ENCODE measurements around the gene UBR3. TPM values are rescaled to one million over a fixed set of nuclear protein-coding genes. Genes with fewer than 3 reads are reported as not detected.
"Not testable (repeated sequence)": the region's sequence is repeated elsewhere in the genome, so short reads cannot be mapped to it uniquely, and the experiment has no call there.

Gene UBR3
- total RNA-seq, 2 donors from 2014 or later: 30.1 to 38.4 TPM

GRCh38 chr2:170118641-170119040, 291.4 kb downstream of the UBR3 start:
- TF ChIP-seq, protein P1, sequence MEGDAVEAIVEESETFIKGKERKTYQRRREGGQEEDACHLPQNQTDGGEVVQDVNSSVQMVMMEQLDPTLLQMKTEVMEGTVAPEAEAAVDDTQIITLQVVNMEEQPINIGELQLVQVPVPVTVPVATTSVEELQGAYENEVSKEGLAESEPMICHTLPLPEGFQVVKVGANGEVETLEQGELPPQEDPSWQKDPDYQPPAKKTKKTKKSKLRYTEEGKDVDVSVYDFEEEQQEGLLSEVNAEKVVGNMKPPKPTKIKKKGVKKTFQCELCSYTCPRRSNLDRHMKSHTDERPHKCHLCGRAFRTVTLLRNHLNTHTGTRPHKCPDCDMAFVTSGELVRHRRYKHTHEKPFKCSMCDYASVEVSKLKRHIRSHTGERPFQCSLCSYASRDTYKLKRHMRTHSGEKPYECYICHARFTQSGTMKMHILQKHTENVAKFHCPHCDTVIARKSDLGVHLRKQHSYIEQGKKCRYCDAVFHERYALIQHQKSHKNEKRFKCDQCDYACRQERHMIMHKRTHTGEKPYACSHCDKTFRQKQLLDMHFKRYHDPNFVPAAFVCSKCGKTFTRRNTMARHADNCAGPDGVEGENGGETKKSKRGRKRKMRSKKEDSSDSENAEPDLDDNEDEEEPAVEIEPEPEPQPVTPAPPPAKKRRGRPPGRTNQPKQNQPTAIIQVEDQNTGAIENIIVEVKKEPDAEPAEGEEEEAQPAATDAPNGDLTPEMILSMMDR (IDR thresholded peaks at IDR 0.05): no peak

DNA sequence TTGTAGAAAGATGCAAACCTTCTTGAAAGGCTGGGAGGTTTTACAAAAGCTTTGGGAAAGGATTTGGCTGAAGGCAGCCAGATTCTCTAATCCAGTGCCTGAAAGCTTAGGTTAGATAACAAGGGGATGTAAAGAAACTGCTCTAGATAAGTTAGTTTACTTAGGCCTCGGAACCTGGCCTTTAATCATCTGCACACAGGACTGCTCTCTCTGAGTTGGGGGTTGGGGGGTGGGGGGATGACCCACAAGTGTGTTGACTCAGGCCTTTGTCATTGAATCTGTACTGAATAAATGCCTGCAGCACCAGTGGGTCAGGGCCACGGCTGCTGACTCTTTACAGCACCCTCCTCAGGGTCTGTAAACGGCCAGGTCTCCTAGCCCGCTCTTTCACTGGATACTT, 292.1 kb downstream of the UBR3 start:
- intact Hi-C loops (cut with DNase I); H3K4me3 ChIP-seq: not testable (repeated sequence)

More at GRCh38 chr2:170118641-170119040, 291.4 kb downstream of the UBR3 start:
- Histone ChIP-seq H3K27ac (no peak overlapping the region), H3K27me3 (no peaks in the 10 kb centered on the region), H3K4me1 (no peaks in the 10 kb centered on the region), H3K4me3 (no peak overlapping the region), H3K36me3 (no peaks in the 10 kb centered on the region), H3K9ac (ENCODE audit: low read depth in 2 of 2, low read length in 2 of 2) (no peak overlapping the region), H3K9me3 (no peaks in the 10 kb centered on the region)
- intact Hi-C loops (cut with DNase I): no loop called here
- no peak for DNase-seq

DNA sequence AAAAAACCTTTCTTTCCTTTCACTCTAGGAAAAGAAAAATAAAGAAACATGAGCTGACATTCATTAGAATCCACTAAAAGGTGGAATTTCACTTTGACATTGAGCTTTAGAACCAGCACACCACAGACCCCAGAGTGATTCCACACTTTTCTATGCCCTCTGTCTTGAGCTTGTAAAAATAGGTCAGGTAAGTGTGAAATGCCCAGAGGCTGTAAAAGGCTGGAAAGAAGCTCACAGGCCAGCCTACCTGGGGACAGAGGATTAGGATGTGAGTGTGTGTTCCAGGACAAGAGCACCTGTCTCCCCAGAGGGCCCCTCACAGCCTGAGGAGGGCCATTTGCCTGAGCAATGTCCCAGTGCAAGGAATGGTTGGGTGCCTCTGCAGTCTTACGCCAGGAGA, 294.4 kb downstream of the UBR3 start:
- no peaks in the 10 kb centered on the region for H3K36me3 ChIP-seq
- no peak overlapping the region for H3K4me3 ChIP-seq
- DNase-seq: no peak
- H3K9me3 ChIP-seq: no peaks in the 10 kb centered on the region
- no peak overlapping the region for H3K27ac ChIP-seq
- no peaks in the 10 kb centered on the region for H3K4me1 ChIP-seq
- no peaks in the 10 kb centered on the region for H3K27me3 ChIP-seq
- TF ChIP-seq, protein P1 (IDR thresholded peaks at IDR 0.05): no peak
- intact Hi-C loops (cut with DNase I): no loop called here
- no peak overlapping the region for H3K9ac ChIP-seq (ENCODE audit: low read depth in 2 of 2, low read length in 2 of 2)

More for the DNA sequence above, 292.1 kb downstream of the UBR3 start:
- H3K9ac ChIP-seq (ENCODE audit: low read depth in 2 of 2, low read length in 2 of 2); H3K36me3 ChIP-seq; DNase-seq; H3K4me1 ChIP-seq; H3K27ac ChIP-seq; H3K27me3 ChIP-seq; H3K9me3 ChIP-seq: not testable (repeated sequence)

DNA sequence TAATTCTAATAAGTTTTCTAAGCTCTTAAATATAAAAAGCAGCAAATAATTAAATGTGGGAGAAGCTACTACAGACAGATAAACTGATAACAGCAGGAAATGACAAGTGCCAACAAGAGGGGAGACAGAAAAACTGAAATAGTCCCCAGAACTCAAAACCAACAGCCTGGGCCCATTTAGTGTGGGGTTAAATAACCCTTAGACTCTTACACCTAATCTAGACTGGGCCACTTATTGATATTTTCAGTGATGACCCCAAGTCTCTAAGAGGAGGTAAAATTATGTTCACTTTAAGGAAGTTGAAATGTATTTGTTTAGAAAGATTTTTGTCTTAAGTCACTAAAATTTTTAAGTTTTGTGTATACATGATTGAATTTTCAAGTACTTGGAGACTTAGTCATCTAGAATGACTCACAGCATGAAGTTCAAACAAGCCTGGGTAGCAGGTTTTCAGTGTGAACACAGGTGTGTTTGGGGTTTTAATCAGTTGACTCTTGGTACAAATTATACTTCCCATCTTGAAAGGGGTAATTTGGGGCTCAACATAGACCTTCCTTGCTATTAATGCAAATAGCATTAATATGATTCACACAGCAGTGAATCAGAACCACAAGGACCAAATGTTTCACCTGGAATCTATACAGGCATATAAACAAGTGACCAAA, 295.8 kb downstream of the UBR3 start:
- H3K4me1 ChIP-seq: no peaks in the 10 kb centered on the region
- no peaks in the 10 kb centered on the region for H3K36me3 ChIP-seq
- no peak for DNase-seq
- H3K4me3 ChIP-seq: no peak overlapping the region
- no peak overlapping the region for H3K9ac ChIP-seq (ENCODE audit: low read depth in 2 of 2, low read length in 2 of 2)
- no peaks in the 10 kb centered on the region for H3K27me3 ChIP-seq
- intact Hi-C loops (cut with DNase I): no loop called here
- H3K27ac ChIP-seq: no peak overlapping the region
- TF ChIP-seq, protein P1 (IDR thresholded peaks at IDR 0.05): no peak
- H3K9me3 ChIP-seq: no peaks in the 10 kb centered on the region

DNA sequence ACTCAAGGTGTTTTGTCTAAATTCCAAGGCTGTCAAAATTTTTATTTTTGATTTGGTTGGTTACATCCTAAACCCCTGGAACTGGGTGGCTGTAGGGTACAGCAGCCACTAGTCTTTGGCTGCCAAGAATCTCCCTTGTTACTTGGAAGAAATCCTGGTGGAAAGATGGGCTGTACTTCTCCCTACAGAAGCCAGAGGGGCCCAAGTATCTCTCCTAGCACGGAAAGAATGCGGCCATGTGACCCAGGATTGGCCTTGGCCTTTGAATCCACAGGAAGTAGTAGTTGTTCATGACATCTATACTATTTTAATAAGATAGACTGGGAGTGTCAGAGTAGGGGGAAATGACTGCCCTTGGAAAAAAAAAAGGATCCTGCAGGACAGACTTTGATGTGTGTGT, 296.3 kb downstream of the UBR3 start:
- no peak overlapping the region for H3K4me3 ChIP-seq
- no peak for DNase-seq
- H3K9ac ChIP-seq (ENCODE audit: low read depth in 2 of 2, low read length in 2 of 2): no peak overlapping the region
- H3K4me1 ChIP-seq: no peaks in the 10 kb centered on the region
- H3K27me3 ChIP-seq: no peaks in the 10 kb centered on the region
- no peak overlapping the region for H3K27ac ChIP-seq
- intact Hi-C loops (cut with DNase I): no loop called here
- no peaks in the 10 kb centered on the region for H3K36me3 ChIP-seq
- TF ChIP-seq, protein P1 (IDR thresholded peaks at IDR 0.05): no peak
- H3K9me3 ChIP-seq: no peaks in the 10 kb centered on the region

- H3K36me3 ChIP-seq; H3K4me1 ChIP-seq; H3K27me3 ChIP-seq; H3K9ac ChIP-seq (ENCODE audit: low read depth in 2 of 2, low read length in 2 of 2); H3K4me3 ChIP-seq; DNase-seq; intact Hi-C loops (cut with DNase I); H3K9me3 ChIP-seq; H3K27ac ChIP-seq: not testable (repeated sequence)
Measured at GRCh38 chr2:170126138-170126728, 299.0 kb downstream of the UBR3 start.

Other genes with a start within 250 kb of the UBR3 start
- gene PPIG, start 243.1 kb upstream of the UBR3 start, total RNA-seq: 10 to 100 TPM; 46.1 to 55.2 TPM
- not detected for gene CFAP210, start 133.0 kb upstream of the UBR3 start, total RNA-seq
- gene PHOSPHO2, start 133.0 kb upstream of the UBR3 start, total RNA-seq: 1 to 10 TPM; 5.3 to 7.0 TPM
- 10 to 100 TPM in 1 of 2 donors, 1 to 10 TPM in 1; 7.1 to 15.6 TPM for gene KLHL23, start 93.6 kb upstream of the UBR3 start, total RNA-seq
- 10 to 100 TPM; 49.5 to 83.4 TPM for gene SSB, start 28.6 kb upstream of the UBR3 start, total RNA-seq
- 10 to 100 TPM; 39.8 to 40.9 TPM for gene METTL5, start 2.5 kb upstream of the UBR3 start, total RNA-seq

Data from colonic mucosa (tissue), 4 donors.